ENCODE results near the gene PLEKHG7.
A peak's percentile ranks its signal among the peaks of the same experiment; 100 is the strongest.
"Not testable (repeated sequence)": the region's sequence is repeated elsewhere in the genome, so short reads cannot be mapped to it uniquely, and the experiment has no call there.

The PLEKHG7 gene, protein sequence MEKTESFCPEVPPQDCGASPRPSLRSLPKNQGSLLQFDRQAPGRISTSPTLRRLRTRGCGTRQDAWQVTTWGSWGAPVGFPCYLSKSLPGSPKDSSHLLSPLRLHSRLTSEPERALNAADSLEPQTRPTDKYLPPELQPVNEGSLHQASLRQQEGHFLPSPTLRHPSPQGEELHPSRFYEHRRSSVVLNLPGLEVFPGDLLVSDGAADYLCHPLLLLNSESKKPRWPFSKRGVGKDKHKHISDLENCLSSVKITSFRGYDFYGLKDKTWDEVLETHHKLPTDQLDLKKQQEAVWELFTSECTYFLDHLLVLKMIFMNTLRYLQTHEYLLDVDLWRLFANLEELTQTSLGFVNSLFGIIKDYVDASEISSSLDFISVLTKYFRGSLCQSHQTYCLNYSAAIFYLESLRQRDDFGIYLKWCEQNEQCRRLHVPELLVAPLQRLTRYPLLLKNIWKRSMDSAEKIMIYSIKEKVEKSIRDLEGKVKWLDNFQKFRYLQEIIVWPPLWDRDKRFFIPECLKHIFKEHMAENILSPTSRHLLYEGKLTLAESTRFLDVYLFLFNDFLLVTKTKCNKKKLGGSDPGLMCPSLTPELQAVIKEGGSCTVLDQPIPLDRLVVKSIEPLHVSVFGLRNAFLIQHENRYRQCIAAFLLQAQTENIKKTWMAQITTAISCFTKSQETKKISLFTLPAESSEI

DNA sequence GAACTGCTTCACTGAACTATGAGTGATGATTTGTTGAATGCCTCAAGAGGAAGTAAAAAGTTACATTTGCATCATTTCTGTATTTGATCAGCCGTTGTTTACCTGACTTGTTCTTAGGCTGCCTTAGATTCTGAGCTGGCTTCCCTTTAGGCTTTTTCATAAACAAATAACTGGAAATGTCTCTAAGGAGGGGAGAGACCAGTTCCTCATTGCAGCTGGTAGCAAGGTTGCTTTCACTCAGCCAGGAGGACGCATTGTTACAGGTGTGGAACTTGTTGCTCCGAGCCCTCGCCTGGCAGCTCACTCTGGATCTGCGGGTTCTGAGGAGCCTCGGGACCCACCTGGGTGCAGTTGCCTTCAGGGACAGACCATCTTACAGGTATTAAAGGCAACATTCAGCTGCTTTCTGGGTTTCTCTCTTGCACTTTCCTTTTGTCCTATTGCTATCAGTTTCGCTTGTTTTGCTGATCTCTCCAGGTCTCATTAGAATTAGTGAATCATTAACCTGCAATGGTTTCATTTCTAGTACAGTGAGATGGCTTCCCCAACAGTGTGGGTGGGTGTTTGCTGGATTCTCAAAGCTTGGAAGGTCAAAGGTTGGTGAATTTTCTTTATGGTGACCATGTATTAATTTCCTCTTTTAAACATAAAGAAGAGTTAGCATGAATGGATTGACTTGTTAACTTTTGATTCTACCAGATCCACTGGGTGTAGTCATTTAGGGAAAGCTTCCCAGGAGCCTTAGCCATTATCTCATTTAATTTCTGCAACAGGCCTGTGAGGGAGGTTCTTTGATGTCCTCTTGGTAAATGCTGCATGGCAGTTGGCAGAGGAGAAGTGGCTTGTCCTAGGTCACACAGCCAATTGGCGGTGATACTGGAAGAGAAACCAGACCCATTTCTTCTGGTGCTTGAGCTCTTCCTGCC, at the start of gene PLEKHG7:
Gene PLEKHG7 (plus strand): TSS at position 236 of the 926 bp plus-strand sequence. CDS start 3,643 bp downstream, outside the sequence.
- FAIRE-seq, result peak; percentile 17

DNA sequence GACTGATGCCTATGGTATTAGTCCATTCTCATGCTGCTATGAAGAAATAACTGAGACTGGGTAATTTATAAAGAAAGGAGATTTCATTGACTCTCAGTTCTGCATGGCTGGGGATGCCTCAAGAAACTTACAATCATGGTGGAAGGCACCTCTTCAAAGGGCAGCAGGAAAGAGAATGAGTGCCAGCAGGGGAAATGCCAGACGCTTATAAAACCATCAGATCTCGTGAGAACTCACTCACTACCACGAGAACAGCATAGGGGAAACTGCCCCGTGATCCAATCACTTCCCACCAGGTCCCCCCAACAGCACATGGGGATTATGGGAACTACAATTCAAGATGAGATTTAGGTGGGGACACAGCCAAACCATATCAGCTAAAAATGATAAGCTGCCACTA, 48.5 kb upstream of the PLEKHG7 start:
- FAIRE-seq, result not testable (repeated sequence)

DNA sequence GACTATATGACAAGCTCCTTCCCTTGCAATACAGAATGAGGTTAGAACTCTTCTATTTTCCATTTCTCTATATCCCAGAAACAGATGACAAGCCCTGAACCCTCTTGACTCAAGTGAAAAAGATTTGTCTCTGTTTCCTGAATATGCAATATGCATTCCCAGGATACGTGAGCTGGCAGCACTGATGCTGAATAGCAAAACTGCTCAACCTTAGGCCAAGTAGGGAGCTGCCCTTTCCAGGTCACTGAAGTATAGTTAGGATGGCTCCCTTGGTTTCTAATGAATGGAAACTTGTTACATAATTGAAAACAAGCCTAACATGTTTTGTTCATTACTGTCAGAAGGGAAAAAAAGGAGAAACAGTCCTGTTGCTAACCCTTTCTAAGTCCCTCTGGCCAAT, 47.9 kb upstream of the PLEKHG7 start:
- no peak for FAIRE-seq

DNA sequence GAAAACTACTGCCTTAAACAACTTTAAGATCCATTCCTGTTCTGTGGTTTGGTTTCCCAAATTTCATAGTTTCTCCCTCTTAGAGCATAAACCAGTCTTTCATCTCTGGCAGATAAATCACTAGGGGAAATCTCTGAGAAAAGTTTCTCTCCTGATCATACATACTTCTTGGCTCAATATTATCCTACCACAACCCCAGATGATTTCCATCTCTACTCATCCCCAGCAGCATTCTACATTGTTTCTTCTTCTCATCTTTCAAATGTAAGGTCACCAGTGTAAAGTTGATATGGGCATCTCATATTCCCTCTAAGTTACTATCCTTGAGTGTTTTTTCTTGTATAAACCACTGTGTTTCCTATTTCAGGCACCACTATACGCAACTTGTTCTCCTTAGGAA, 45.9 kb upstream of the PLEKHG7 start:
- FAIRE-seq, result no peak

DNA sequence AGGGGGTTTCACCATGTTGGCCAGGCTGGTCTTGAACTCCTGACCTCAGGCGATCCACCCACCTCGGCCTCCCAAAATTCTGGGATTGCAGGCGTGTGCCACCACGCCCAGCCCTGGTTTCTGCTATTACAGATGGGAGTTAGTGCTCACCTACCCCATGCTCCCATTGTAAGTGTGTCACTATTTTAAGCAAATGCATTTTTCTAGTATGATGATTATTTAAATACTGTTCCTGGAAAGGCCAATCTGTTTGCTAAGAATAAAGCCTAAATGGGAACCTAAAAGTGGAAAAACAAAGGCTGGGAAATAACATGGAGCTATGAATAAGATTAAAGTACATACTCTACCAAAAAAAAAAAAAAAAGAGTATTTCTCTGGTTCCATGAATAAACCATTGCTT, 45.0 kb upstream of the PLEKHG7 start:
- FAIRE-seq, result no peak

DNA sequence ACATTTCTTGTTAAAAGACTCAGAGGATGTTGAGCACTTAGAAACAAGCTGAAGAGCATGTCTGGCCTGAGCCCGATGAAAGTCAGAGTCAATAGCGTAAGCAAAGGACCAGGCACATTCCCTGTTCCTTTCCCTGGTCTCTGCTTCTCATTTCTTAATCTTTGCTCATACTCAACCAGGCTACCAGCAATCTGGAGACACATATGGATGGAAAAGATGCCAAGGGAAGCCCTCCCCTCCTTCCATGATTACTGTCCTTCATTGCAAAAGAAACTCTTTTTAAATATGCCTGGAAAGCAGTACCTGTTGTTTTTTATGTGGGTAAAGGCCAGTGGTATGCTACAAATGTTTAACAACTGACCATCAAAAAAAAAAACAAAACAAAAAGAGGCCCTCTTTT, 44.2 kb upstream of the PLEKHG7 start:
- FAIRE-seq, result no peak

DNA sequence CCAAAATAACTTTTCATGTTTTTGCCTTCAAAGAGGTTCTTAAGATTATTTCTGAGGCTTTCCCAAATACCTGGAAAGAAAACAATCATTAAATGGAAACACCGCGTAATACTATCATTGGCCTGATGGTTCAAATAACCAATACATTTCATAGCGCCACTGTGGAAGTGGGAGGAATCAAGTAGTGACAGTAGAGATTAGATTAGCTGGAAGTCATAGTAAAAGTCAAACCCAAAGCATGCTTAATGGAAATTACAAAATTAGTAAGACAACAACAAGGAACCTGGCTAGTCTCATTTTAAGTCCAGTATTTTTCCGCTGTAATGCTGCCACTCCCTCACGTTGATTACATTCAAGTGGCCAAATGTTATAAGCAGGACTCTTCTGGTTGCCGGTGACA, 41.5 kb upstream of the PLEKHG7 start:
- FAIRE-seq, result no peak

DNA sequence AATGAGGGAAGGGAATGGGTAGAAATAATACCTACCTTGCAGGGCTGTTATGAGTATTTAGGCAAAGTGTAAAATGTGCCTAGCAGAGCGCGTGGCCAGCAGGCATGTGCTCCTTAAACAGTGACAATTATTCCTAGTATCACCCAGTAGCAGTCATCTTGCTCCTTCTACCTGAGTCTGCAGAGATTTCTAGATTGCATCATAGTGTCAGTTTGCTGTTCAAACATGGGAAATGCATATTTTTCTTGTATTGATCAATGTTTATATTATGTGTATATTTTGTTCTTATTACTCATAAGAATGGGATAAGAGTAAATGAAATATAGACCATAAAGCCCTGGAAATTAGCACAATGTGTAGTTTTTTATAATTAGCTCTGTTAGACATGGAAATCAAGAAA, 37.3 kb upstream of the PLEKHG7 start:
- no peak for FAIRE-seq

DNA sequence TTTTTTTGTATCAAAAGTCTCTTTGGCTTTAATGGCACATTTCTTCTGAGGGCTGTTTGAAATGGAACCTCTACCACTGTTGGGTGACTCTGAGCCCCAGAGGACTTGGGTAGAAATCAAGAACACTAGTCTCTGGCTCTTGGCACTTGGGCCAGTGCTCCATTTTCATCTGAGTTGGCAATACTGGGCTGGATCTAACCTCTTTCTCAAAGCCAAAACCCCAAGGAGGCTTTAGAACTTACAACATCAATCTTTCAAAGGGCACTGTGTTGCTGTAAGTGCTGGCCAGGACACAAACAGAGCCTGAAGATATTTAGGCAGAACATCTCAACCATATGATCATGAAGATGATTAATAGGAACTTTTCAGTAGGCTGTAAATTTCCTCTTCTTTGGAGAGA, 34.0 kb upstream of the PLEKHG7 start:
- no peak for FAIRE-seq

DNA sequence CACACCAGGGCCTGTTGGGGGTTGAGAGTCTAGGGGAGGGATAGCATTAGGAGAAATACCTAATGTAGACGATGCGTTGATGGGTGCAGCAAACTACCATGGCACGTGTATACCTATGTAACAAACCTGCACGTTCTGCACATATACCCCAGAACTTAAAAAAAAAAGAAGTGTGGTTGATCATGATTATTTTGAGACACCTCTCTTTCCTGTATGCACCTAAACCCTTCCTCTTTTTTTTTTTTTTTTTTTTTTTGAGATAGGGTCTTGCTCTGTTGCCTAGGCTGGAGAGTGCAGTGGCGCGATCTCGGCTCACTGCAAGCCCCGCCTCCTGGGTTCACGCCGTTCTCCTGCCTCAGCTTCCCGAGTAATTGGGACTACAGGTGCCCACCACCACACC, 31.3 kb upstream of the PLEKHG7 start:
- FAIRE-seq, result not testable (repeated sequence)

DNA sequence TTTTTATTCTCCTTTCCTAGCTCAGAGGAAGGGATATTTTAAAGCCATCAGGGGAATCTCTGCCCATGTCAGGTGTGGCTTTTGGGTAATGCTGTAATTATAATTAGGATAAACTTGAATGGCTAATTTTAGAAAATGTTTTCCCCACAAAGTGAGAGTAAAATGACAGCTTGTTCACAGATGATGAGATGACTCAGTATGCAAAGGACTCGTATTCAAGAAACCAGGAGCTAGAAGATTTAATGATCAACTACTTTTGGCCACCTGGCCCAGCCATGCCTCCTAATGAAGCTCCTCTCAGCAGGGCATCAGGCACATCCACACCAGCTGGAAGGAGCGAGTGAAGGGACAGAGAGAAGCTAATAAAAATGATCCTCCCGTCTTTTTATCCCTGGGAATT, 29.0 kb upstream of the PLEKHG7 start:
- no peak for FAIRE-seq

DNA sequence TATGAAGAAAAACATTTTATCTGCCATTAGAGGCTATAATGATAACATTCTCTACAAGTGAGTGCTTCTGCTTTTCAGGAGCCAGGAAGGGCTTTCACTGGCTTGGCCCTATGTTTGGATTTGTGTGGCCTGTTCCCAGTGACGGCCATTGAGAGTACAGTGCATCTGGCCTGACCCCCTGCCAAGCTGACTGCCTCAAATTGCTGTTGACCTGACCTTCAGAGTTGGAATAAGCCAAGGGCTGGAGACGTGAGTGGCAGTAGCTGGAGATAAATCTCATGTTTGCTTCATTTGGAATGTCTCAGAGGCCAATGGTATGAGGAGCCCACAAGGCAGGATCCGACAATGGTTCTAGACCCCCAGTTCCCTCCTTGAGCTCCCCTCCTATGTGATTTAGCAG, 28.3 kb upstream of the PLEKHG7 start:
- no peak for FAIRE-seq

DNA sequence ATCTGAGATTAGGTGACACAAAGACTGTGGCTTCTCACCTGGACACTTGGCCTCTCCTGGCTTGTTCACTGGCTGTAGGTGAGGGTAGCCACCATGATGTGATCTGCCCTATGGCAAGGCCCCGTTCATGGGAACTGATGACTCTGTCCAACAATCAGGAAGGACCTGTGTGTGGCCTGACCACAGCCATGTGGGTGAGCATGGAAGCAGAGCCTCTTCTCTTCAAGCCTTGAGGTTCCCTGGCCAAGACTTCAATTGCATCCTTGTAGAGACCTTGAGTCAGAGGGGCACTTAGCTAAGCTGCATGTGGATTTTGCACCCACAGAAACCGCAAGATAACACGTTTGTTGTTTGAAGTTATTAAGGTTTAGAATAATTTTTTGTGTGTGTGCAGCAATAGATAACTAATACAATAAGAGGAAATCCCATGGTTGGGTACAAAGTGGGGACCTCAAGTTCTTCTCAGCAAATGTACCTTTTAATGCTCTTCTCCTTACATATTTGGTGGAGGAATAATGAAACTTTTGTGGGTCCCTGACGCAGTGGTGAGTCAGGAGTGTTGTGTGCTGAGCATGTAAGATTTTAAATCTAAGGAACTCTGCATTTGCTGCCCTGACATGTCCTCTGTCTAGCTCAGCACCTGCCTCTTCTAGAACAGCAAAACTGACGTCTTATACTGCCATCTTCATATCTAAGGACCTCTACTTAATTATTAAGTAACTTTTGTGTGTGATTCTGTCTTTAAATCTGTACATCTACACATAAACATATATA, 27.5 kb upstream of the PLEKHG7 start:
- FAIRE-seq, result no peak

DNA sequence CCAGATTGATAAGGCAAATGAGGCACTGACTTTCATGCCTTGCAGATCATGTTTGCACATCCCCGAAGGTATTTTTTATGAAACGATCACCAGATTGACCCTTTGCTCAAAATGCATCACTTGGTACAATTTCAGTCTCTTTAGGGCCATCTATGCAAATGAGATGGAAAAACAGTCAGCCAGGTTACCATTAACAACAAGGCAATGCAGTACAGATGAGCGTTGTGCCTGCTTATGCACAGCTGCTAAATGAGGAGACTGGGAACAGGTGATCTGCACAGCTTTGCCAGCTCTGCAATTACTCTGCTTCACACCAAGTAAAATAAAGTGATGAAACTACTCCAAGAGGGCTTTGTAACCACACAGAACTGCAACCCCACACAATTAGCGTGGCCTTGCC, 26.1 kb upstream of the PLEKHG7 start:
- no peak for FAIRE-seq

DNA sequence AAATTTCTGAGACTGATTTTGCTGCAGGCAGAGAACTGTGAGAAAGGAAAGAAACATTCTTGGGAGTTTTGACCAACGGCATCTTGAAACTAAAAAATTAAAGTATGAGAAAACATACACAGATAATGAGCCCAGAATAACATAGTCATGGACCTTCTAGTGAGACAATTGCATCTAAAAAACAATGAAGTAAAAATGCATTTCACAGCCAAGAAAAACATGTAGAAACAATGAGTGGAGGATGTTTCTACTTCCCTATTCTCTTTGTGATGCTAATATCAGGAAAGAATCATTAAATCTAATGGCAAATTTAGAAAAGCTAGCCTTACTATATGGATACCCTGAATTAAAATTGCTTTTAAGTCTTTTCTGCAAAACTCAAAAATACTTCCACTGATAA, 12.2 kb upstream of the PLEKHG7 start:
- no peak for FAIRE-seq

DNA sequence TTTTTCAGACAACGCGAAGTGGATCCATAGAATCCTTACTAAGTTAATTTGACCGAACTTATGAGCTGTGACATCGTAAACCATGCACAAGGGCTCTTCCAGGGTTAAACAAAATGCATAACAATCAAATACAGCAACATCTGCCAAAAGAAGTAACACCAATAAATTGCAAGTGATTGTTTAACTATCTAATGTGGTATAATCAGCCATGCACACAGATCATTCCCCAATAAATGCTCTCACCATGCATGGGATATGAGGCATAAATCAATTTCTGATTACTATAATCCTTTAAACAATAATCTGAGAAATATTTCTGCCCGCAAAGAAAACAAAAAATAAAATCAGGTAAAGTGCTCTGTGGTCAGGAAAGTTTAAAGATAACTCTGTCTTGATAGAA, 7.7 kb upstream of the PLEKHG7 start:
- FAIRE-seq, result no peak

DNA sequence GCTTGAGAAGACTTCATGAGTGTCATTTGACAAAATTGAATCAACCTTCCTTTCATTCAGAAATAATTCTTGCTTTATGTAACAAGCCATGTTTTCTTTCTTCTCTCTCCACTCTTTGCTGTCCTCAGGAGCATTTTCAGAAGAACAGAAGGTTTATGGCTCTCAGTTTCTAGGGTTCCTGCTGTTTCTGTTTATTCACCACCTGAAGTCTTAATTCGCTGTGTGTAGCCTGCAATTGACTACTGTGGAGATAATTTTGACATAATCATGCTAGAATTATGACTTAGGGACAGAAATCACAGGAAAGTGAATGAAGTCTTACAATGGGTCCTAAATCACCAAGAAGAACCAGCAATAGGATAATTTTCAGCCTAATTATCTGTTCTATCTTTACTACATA, 7.2 kb upstream of the PLEKHG7 start:
- no peak for FAIRE-seq

DNA sequence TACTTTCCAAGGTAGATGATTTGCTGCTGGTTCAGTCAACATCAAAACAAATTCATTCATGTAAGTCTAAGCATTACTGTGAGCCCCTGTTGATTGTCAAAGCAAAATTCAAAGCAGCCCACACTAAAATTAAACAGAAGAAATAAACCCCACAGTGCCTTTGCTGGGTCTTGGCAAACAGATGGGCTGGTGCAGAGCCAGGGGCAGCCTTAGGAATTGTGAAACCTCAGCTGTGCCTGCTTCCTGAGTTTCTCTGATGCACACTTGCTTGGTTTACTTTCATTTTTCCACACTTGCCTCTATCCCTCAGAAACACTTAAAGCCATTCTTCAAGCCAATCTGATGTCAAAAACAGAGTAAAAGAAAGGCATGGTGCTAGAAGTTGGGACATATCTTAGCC, 6.6 kb upstream of the PLEKHG7 start:
- FAIRE-seq, result no peak

DNA sequence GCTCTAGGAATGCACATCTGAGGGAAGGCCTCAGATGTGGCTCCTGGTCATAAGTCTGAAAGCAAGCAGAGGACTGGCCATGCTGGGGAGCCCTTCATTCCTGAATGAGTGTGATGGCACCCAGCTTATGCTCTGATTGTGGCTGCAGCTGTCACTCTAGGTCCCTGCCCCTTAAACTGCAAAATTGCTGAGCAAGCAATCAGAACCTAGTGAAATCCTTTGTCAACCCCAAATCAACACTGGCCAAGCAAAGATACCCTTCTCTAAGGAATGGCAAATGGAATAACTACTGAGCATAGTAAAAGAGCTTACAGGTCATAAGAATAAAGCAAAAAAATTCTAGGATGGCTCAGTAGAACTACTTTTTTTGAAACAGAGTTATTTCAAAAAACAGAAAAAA, 4.3 kb upstream of the PLEKHG7 start:
- FAIRE-seq, result no peak

DNA sequence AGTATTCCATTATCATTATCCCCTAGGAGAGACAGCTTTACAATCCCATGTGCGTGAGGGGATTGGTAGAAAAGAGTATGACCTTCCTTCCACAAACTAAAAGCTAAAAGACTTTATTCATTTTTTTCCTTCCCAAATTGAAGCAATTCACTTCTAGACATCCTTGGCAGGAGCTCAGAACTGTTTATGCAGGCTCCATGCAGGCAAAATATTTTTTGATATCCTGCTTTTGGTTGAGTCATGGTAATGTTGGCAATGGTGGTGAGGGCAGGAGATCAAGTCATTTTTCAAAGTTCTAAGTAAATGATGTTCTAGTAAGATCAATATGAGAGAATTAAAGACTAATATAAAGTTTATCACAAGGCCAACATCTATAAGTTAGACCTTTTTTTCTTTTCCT, 1.3 kb upstream of the PLEKHG7 start:
- no peak for FAIRE-seq

DNA sequence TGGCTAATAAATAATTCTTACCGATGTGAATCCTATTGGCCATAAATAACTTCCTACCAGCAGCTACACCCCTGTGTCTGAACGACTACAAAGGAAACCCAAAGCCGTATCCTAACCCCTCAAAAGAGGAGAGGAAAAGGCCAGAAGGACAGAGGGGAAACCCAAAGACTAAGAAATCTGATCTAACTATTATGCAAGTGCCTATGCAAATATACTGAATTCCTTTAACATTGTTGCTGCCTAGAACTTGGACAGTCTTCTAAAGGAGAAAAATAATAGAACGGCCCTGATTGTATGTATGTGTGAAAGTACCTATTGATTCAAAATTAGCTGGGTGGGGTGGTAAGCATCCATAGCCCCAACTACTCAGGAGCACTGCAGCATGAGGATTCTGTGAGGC, 997 bp downstream of the PLEKHG7 start:
- no peak for FAIRE-seq

DNA sequence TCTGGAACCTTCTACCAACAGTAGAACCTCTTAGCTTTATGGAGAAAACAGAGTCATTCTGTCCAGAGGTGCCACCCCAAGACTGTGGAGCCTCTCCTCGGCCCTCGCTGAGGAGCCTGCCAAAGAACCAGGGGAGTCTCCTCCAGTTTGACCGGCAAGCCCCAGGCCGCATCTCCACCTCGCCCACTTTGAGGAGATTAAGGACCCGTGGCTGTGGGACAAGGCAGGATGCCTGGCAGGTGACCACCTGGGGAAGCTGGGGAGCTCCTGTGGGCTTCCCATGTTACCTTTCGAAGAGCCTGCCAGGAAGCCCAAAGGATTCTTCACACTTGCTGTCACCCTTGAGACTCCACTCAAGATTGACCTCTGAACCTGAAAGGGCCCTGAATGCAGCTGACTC, 3.8 kb downstream of the PLEKHG7 start:
- no peak for FAIRE-seq

DNA sequence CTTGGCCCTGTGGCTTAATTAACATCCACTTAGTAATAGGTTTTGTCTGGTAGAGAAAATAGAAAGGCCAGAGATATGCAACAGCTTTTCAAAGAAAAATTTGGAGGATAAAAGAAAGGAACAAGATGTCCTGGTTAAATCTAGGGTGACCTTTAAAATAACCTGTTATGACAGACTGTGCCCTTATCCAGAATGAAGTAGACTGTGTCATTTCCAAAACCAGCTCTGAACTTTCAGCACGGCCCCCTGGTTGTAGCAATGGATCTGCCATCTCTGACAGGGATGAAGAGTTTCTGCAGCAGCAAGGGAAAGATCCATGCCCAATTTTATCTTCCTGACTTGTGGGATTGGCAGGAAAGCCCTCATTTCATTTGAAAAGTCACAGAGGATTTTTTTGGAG, 5.1 kb downstream of the PLEKHG7 start:
- no peak for FAIRE-seq
